Activated naive CD4-positive, alpha-beta T cell treated with anti-CD3 and anti-CD28 coated beads, Interleukin-2, amount 10 ng/mL, durations not matched to agents 7 days and 5 days (primary cell): ENCODE results near the gene ELP5.
A peak's percentile ranks its signal among the peaks of the same experiment; 100 is the strongest.

ENCODE experiments used
- CTCF ChIA-PET: fragments of 350-600 bp; sonication (Branson Sonifier 250); formaldehyde crosslinking; loops from one replicate; lab custom pipeline; 2021; ENCODE audit warnings: antibody characterized with exemption; lab: Charles Lee
- DNase-seq: peaks from one replicate; pipeline ENCODE4 v3.0.0-alpha.2; 2020
- H3K27ac Mint-ChIP-seq: one replicate; pipeline ENCODE4 v1.8.0; 2021; ENCODE audit warnings: mild to moderate bottlenecking, moderate library complexity, mixed read lengths
- H3K27me3 Mint-ChIP-seq: one replicate; pipeline ENCODE4 v1.8.0; 2021; ENCODE audit warnings: mild to moderate bottlenecking, mixed read lengths
- H3K36me3 Mint-ChIP-seq: one replicate; pipeline ENCODE4 v1.8.0; 2021; ENCODE audit warnings: mixed read lengths
- H3K4me1 Mint-ChIP-seq: one replicate; pipeline ENCODE4 v1.8.0; 2021; ENCODE audit warnings: mixed read lengths
- H3K4me3 Mint-ChIP-seq: one replicate; pipeline ENCODE4 v1.8.0; 2021; ENCODE audit warnings: mild to moderate bottlenecking, moderate library complexity, mixed read lengths
- H3K9me3 Mint-ChIP-seq: one replicate; pipeline ENCODE4 v1.8.0; 2021; ENCODE audit warnings: mixed read lengths

Gene ELP5

DNA sequence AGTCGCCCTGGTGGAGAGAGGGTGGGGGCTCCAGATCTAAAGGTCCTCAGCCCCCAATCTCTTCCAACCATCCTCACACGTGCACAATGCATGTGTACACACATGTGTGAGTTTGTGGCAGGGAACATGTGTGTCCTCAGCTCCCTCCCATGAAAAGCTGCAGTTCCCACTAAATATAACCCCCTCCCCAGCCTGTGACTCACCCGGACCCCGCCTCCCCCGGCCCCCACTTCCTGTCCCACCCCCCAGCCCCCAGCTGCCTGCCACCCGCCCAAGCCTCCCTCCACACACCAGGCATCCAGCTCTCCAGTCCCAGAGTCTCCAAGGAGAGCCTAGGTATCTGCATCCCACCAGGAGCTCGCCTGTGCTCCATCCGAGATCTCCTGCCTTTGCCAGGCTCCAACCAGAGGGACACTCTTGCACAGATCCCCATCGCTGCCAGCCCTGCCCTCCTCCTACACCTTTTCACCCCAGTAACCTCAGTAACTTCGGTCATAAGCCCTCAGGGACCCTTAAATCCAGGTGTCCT, 36.3 kb upstream of the ELP5 start:
- Mint-ChIP-seq H3K27me3 (peaks cover 42% of the 10 kb centered on the region), H3K4me3 (peak overlapping the region; percentile 83), H3K27ac (no peak overlapping the region), H3K9me3 (no peaks in the 10 kb centered on the region), H3K36me3 (peaks cover 2% of the 10 kb centered on the region), H3K4me1 (peaks cover 70% of the 10 kb centered on the region)
- CTCF ChIA-PET: no interaction called here
- DNase-seq: no peak

DNA sequence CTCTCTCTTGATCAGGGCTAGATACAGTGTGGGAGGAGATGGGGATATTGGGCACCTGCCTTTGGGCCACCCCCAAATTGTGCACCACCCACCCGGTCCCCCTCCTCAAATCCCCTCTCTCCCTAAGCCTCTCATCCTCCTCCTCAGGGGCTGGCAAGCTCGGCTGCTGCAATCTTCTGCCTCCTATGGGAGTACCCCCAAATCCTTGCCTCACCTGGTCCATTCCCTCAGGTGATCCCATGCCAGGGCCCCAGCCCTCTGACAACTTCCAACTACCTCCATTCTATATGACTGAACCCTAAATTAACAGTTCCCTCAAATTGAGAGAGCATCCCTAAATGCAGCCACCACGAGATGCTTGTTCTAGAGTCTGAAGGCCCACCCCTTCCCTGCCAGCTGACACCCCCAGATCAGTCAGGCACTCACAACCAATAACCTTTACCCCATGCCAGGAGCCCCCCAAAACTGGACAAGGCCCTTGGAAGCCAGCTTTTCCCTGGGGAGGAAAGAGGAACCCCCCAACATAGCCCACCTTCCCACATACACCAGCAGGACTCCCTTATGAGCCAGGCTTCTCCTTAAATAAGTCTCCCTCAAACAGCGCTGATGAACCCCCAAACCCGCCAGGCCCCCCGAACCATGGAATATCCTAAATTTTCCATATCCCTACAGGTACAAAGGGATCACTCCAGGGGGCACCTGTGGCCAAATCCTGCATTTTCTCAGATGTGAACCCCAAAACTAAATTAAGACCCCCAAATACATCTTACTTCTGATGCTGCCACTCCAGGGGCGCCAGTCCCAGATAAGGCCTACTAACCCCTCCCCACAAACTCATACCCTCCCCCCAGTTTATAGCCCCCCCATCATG, 35.5 kb upstream of the ELP5 start:
- CTCF ChIA-PET: no interaction called here
- DNase-seq: no peak
- Mint-ChIP-seq H3K4me3 (peak overlapping the region; percentile 49), H3K9me3 (no peaks in the 10 kb centered on the region), H3K36me3 (peaks cover 6% of the 10 kb centered on the region), H3K27me3 (peaks cover 36% of the 10 kb centered on the region), H3K4me1 (peaks cover 77% of the 10 kb centered on the region), H3K27ac (no peak overlapping the region)

DNA sequence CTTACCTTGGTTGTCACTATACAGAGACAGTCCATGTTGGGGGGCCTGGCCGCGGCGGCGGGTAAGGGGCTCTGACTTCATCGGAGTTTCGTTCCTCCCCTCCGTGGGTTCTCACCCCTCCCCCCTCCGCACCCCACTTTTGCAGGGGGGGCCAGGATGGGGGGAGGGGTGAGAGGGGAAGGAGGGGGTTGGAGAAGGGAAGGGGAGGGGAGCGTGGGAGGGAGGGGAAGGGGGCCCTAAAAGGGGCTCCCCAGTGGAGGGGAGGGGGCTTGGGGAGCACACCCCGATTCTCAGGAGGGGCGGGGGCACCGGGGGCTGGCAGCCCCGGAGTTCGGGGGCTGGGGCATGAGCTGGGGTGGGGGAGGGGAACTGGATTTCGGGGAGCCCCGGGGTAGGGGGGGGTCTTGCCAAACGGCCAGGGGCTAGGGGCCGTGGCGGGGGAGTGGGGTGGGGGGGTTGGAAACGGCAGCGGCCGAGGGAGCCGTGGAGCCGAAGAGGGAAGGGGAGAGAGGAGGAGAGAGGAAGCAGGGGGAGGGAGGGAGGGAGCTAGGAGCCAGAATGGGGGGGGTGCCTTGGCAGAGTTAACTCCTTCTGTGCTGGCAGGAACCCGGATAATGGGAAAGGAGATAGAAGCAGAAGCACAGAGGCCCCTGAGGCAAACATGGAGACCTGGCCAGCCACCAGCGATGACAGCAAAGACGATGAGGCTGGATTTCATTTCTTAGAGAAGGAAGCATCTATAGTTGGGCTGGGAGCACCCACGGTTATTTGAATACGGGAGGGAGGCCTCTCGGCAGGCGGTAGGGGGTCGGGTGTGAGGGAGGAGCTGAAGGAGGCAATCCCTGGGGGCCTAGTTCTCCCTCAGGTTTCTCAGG, 34.7 kb upstream of the ELP5 start:
- no peaks in the 10 kb centered on the region for H3K9me3 Mint-ChIP-seq
- DNase-seq: peak; percentile 45
- peaks cover 29% of the 10 kb centered on the region for H3K27me3 Mint-ChIP-seq
- peaks cover 10% of the 10 kb centered on the region for H3K36me3 Mint-ChIP-seq
- peak overlapping the region; percentile 72 for H3K4me3 Mint-ChIP-seq
- peaks cover 82% of the 10 kb centered on the region for H3K4me1 Mint-ChIP-seq
- H3K27ac Mint-ChIP-seq: peak overlapping the region; percentile 74
- CTCF ChIA-PET: no interaction called here

DNA sequence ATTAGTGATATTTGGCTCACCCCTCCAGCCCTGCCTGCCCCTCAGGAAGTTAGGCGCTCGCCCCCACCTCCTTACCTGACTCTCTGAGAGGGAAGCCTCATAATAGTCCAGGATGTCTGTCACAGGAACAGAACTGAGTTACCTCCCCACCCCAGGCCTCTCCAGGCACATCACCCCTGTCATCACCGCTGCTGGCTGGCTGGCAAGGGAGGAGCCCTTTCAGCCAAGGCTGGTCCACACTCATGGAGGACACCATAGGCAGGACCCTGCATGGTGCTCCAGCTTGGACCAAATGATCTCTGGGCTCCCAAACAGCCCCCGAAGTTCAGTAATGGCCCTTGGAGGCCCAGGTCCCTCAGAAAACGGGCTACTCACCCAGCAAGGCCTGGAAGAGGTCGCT, 33.8 kb upstream of the ELP5 start:
- peaks cover 17% of the 10 kb centered on the region for H3K36me3 Mint-ChIP-seq
- peaks cover 80% of the 10 kb centered on the region for H3K4me1 Mint-ChIP-seq
- H3K4me3 Mint-ChIP-seq: peak overlapping the region; percentile 72
- DNase-seq: no peak
- no peaks in the 10 kb centered on the region for H3K9me3 Mint-ChIP-seq
- H3K27me3 Mint-ChIP-seq: peaks cover 26% of the 10 kb centered on the region
- H3K27ac Mint-ChIP-seq: peak overlapping the region; percentile 74
- CTCF ChIA-PET: interaction anchor here (4.5 kb wide), 1 partner anchor 78 kb away, joined by 34 read pairs; no protein-coding TSS in a partner anchor

DNA sequence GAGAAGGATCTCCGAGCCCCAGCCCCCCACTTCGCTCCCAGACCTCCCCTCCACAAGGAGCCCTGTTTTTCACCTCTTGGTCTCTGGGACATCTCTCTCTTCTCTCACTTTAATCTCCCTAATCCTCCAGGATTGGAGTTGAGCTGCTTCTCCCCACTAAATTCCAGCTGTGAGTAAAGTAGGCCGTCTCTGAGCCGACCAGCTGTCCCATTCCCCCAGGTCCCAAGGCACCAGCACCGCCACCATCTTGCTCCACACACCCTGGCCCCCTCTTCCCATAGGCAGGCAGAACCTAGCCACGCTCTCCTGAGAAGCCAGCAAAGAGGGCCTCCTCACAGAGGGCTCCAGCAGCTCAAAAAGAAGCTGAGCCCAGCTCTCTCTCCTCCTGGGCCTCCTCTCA, 33.3 kb upstream of the ELP5 start:
- H3K27me3 Mint-ChIP-seq: peaks cover 20% of the 10 kb centered on the region
- peaks cover 23% of the 10 kb centered on the region for H3K36me3 Mint-ChIP-seq
- no peak for DNase-seq
- peak overlapping the region; percentile 45 for H3K27ac Mint-ChIP-seq
- peak overlapping the region; percentile 94 for H3K4me3 Mint-ChIP-seq
- H3K9me3 Mint-ChIP-seq: no peaks in the 10 kb centered on the region
- CTCF ChIA-PET: interaction anchor here (2.9 to 4.5 kb wide), 2 partner anchors 23 to 78 kb away, joined by 17 to 34 read pairs; partner anchors contain the start of gene GABARAP
- peaks cover 75% of the 10 kb centered on the region for H3K4me1 Mint-ChIP-seq

DNA sequence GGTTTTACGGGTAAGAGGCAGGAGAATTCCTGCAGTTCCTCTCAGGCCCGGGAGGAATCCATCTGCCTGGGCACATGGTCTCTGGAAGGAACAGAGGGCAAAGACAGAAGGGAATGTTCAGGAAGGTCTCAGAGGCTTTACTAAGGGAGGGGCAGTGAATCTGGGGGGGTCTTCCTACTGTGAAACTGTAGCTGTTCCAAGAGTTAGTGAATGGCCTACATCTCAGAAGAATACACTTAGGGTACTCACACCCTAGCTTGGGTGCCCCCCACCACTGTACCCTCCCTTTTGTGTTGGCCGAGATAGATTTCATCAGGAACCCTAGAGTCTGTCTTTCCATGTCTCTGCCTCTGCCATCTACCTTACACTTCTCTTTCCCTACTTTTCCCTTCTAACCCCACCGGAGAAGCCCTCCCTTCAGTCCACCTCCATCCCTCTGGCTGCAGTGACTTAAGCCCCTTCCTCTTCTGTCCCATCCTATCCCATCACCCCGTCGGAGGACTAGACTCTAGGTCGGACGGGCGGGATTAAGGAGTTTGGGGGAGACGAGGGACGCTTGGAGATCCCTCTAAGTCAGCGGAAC, 32.7 kb upstream of the ELP5 start:
- Mint-ChIP-seq H3K27me3 (peaks cover 14% of the 10 kb centered on the region), H3K27ac (peak overlapping the region; percentile 90), H3K4me3 (peak overlapping the region; percentile 94), H3K4me1 (peaks cover 69% of the 10 kb centered on the region), H3K9me3 (no peaks in the 10 kb centered on the region), H3K36me3 (peaks cover 27% of the 10 kb centered on the region)
- CTCF ChIA-PET: interaction anchor here (2.9 to 4.5 kb wide), 2 partner anchors 22 to 77 kb away, joined by 17 to 34 read pairs; partner anchors contain the start of gene GABARAP
- no peak for DNase-seq

DNA sequence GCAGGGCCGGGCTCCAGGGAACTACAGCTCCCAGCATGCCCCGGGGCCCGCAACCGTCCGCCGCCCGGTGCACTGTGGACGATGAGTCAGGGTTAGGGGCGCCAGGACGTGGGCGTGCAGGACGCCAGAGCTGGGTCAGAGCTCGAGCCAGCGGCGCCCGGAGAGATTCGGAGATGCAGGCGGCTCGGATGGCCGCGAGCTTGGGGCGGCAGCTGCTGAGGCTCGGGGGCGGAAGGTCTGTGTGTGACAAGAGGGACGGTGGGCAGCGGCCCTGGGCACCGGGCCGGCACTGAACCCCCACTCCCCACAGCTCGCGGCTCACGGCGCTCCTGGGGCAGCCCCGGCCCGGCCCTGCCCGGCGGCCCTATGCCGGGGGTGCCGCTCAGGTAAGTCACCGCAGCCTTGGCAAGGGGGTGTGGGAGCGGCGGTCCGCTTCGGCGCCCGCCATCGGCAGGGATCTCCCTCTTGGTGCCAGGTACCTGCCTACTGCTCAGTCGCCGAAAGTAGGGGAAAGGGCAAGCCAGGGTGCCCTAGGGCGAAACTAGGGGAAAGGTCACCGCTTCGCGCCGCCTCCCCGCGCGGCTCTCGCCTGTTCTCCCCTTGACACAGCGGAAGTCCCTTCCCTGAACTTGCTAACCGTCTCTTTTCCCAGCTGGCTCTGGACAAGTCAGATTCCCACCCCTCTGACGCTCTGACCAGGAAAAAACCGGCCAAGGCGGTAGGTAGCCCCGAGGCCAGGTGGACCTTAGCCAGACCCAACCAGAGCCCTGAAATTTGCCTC, 32.0 kb upstream of the ELP5 start, which contains the start of the genes ACADVL and DLG4:
TSS of gene ACADVL (plus strand) at position 127 of the 781 bp plus-strand sequence. CDS start at position 174, 47 bp downstream.
TSS of gene DLG4 (minus strand) at position 25 of the 781 bp plus-strand sequence.
- Mint-ChIP-seq H3K4me1 (peaks cover 62% of the 10 kb centered on the region), H3K36me3 (peaks cover 30% of the 10 kb centered on the region), H3K9me3 (no peaks in the 10 kb centered on the region), H3K27me3 (peaks cover 13% of the 10 kb centered on the region), H3K4me3 (peak within 1 kb of the TSS; percentile 94), H3K27ac (peak within 1 kb of the TSS; percentile 90)
- peak; percentile 86 for DNase-seq
- CTCF ChIA-PET: interaction anchor here (1.0 to 4.5 kb wide), 7 partner anchors 10 to 76 kb away, joined by 3 to 34 read pairs (median 5); partner anchors contain the start of genes GABARAP and PHF23

DNA sequence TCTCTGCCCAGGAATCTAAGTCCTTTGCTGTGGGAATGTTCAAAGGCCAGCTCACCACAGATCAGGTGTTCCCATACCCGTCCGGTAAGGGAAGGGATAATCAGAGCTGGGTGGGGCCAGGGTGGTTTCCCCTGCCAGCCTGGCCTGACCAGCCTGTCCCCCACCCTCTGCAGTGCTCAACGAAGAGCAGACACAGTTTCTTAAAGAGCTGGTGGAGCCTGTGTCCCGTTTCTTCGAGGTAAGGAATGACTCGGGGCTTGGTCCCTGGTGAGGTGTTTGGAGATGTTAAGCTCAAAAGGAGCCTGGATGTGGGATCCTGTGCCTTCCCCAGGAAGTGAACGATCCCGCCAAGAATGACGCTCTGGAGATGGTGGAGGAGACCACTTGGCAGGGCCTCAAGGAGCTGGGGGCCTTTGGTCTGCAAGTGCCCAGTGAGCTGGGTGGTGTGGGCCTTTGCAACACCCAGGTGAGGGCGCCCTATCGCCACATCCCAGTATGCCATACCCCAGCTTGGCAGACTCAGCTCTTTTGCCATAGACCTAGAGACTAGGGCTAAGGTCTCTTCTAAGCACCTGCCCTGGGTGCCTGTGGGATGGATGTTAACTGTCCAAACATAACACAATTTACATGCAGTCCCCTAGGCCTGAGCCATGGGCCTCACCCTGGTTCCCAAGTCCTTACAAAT, 31.3 kb upstream of the ELP5 start:
- H3K4me3 Mint-ChIP-seq: peak overlapping the region; percentile 94
- peaks cover 13% of the 10 kb centered on the region for H3K27me3 Mint-ChIP-seq
- CTCF ChIA-PET: interaction anchor here (0.7 to 4.5 kb wide), 10 partner anchors 10 to 109 kb away, joined by 3 to 34 read pairs (median 4); partner anchors contain the start of genes GABARAP and PHF23
- peak; percentile 77 for DNase-seq
- peaks cover 31% of the 10 kb centered on the region for H3K36me3 Mint-ChIP-seq
- peaks cover 55% of the 10 kb centered on the region for H3K4me1 Mint-ChIP-seq
- H3K27ac Mint-ChIP-seq: peak overlapping the region; percentile 90
- no peaks in the 10 kb centered on the region for H3K9me3 Mint-ChIP-seq

DNA sequence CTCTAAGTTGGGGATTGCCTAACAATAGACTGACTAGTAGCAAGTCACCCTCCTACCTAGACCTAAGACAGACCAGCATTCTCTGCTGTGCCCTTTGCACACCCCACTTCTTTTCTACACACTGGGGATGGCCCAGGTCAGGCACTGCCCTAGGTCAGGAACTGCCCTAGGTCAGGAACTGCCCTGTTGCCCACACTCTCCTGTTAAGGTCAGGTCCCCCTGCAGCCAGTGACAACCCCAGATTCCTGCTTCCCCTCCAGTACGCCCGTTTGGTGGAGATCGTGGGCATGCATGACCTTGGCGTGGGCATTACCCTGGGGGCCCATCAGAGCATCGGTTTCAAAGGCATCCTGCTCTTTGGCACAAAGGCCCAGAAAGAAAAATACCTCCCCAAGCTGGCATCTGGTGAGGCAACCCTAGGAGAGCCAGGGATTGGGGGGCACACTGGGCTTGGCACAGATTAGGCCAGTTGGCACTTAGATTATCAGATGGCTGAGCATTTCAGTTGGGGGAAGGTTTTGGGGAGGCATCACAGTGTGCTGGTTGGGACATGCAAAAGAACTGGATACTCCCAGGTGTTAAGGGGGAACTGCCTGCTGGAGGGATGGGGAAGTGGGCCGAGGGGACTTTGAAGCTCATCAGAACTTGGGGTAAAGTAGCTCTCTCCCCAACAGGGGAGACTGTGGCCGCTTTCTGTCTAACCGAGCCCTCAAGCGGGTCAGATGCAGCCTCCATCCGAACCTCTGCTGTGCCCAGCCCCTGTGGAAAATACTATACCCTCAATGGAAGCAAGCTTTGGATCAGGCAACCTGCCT, 30.5 kb upstream of the ELP5 start:
- Mint-ChIP-seq H3K27me3 (peaks cover 8% of the 10 kb centered on the region), H3K4me3 (peak overlapping the region; percentile 94), H3K27ac (peak overlapping the region; percentile 73), H3K4me1 (peaks cover 47% of the 10 kb centered on the region), H3K9me3 (no peaks in the 10 kb centered on the region), H3K36me3 (peaks cover 33% of the 10 kb centered on the region)
- no peak for DNase-seq
- CTCF ChIA-PET: interaction anchor here (0.7 to 4.5 kb wide), 9 partner anchors 9 to 75 kb away, joined by 3 to 34 read pairs (median 4); partner anchors contain the start of genes GABARAP and PHF23

DNA sequence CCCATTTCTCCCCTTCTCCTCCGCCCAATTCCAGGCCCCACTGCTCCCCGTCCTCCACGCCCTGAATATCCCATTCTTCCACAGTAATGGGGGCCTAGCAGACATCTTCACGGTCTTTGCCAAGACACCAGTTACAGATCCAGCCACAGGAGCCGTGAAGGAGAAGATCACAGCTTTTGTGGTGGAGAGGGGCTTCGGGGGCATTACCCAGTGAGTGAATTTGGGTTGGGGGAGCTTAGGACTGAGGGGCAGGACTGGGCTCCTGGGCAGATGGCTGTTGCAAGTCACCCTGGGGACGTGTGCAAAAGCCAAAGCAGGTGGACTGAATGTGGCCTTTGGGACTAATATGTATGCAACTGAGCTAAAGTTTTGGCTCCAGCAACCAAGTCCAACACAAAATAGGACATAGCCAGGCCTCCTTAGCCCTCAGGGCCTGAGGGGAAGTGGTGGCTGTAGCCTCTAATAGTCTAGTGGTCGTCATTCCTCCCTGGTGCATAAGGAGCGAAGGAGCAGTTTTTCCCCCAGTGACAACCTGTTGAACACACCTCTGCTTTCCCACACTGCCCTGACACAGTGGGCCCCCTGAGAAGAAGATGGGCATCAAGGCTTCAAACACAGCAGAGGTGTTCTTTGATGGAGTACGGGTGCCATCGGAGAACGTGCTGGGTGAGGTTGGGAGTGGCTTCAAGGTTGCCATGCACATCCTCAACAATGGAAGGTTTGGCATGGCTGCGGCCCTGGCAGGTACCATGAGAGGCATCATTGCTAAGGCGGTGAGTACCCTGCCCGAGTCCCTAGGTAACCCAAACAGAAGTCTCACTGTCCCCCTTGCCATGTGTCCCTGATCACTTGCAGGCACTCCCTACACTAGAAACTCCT, 29.7 kb upstream of the ELP5 start:
- Mint-ChIP-seq H3K36me3 (peaks cover 36% of the 10 kb centered on the region), H3K27ac (no peak overlapping the region)

DNA sequence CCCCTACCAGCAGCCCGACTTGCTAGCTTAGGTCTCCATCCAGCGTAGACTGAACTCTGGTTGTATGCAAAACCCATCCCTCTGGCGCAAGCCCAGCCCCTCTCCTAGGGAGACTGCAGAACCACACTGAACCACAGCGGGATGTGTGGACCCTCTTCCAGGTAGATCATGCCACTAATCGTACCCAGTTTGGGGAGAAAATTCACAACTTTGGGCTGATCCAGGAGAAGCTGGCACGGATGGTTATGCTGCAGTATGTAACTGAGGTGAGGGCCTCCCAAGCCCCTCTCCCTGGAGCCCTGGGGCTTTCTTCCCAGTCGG, 29.1 kb upstream of the ELP5 start:
- H3K27ac Mint-ChIP-seq: no peak overlapping the region
- H3K4me3 Mint-ChIP-seq: no peak overlapping the region
- peaks cover 8% of the 10 kb centered on the region for H3K27me3 Mint-ChIP-seq
- H3K36me3 Mint-ChIP-seq: peaks cover 38% of the 10 kb centered on the region
- no peaks in the 10 kb centered on the region for H3K9me3 Mint-ChIP-seq
- DNase-seq: no peak
- peaks cover 38% of the 10 kb centered on the region for H3K4me1 Mint-ChIP-seq
- CTCF ChIA-PET: no interaction called here

More for the DNA sequence above, 29.7 kb upstream of the ELP5 start:
- Mint-ChIP-seq H3K27me3 (peaks cover 8% of the 10 kb centered on the region), H3K9me3 (no peaks in the 10 kb centered on the region), H3K4me1 (peaks cover 42% of the 10 kb centered on the region), H3K4me3 (no peak overlapping the region)
- CTCF ChIA-PET: interaction anchor here (2.3 to 4.5 kb wide), 2 partner anchors 16 to 74 kb away, joined by 10 to 34 read pairs; partner anchors contain the start of gene PHF23
- DNase-seq: no peak
